HEK293T (cell line): ENCODE data around the gene BARX2.

ENCODE experiments used
- CTCF ChIA-PET: fragments of 350-600 bp; formaldehyde crosslinking; extraction: SDS; loops from one replicate; lab custom pipeline; 2021; ENCODE audit warnings: antibody characterized with exemption, inconsistent platforms; lab: Yijun Ruan, JAX
- POLR2A ChIA-PET: fragments of 350-600 bp; formaldehyde crosslinking; extraction: SDS; loops from one replicate; lab custom pipeline; 2020; ENCODE audit warnings: antibody characterized with exemption, inconsistent platforms; lab: Yijun Ruan, JAX
- DNase-seq: peaks from one replicate; pipeline ENCODE4 v3.0.0; 2012; ENCODE audit warnings: mixed read lengths; ENCODE audit errors: extremely low spot score
- ARNT ChIP-seq: fragments of 450-650 bp; IDR thresholded peaks from 2 replicates; pipeline ENCODE4 v1.6.1; 2017; ENCODE audit warnings: mild to moderate bottlenecking
- BHLHE40 ChIP-seq: fragments of 450-650 bp; IDR thresholded peaks from 2 replicates; pipeline ENCODE4 v1.6.1; 2016; ENCODE audit warnings: mild to moderate bottlenecking, moderate library complexity, borderline replicate concordance
- CTBP1 ChIP-seq: fragments of 450-650 bp; IDR thresholded peaks from 2 replicates; pipeline ENCODE4 v1.6.1; 2016; ENCODE audit warnings: borderline replicate concordance
- ELF4 ChIP-seq: fragments of 450-650 bp; IDR thresholded peaks from 2 replicates; pipeline ENCODE4 v1.6.1; 2017; ENCODE audit warnings: antibody characterized with exemption
- FOXA1 ChIP-seq: fragments of 450-650 bp; IDR thresholded peaks from 2 replicates; pipeline ENCODE4 v1.6.1; 2016; ENCODE audit warnings: mild to moderate bottlenecking
- FOXK2 ChIP-seq: fragments of 450-650 bp; IDR thresholded peaks from 2 replicates; pipeline ENCODE4 v1.6.1; 2016; ENCODE audit warnings: mild to moderate bottlenecking
- FOXM1 ChIP-seq: fragments of 450-650 bp; IDR thresholded peaks from 2 replicates; pipeline ENCODE4 v1.6.1; 2017; ENCODE audit warnings: mild to moderate bottlenecking, borderline replicate concordance
- HDGF ChIP-seq: fragments of 450-650 bp; IDR thresholded peaks from 2 replicates; pipeline ENCODE4 v1.6.1; 2017; ENCODE audit warnings: antibody characterized with exemption, borderline replicate concordance
- L3MBTL2 ChIP-seq: fragments of 450-650 bp; conservative IDR thresholded peaks from 2 replicates; pipeline ENCODE4 v1.6.1; 2016; ENCODE audit warnings: mild to moderate bottlenecking
- LEF1 ChIP-seq: fragments of 450-650 bp; IDR thresholded peaks from 2 replicates; pipeline ENCODE4 v1.6.1; 2017; ENCODE audit warnings: mild to moderate bottlenecking, borderline replicate concordance
- NFRKB ChIP-seq: fragments of 450-650 bp; IDR thresholded peaks from 2 replicates; pipeline ENCODE4 v1.6.1; 2016; ENCODE audit warnings: mild to moderate bottlenecking, moderate library complexity
- PKNOX1 ChIP-seq: fragments of 450-650 bp; IDR thresholded peaks from 2 replicates; pipeline ENCODE4 v1.6.1; 2016
- SP1 ChIP-seq: fragments of 450-650 bp; IDR thresholded peaks from 2 replicates; pipeline ENCODE4 v1.6.1; 2017
- SUZ12 ChIP-seq: fragments of 450-650 bp; IDR thresholded peaks from 2 replicates; pipeline ENCODE4 v1.6.1; 2016; ENCODE audit warnings: mild to moderate bottlenecking
- TARDBP ChIP-seq: fragments of 450-650 bp; IDR thresholded peaks from 2 replicates; pipeline ENCODE4 v1.6.1; 2016
- ZNF384 ChIP-seq: fragments of 450-650 bp; IDR thresholded peaks from 2 replicates; pipeline ENCODE4 v1.6.1; 2016

The BARX2 gene

GRCh38 chr11:129377739-129378138 is 2.1 kb downstream of the BARX2 start:
- TF ChIP-seq LEF1: no peak
- no peak for TF ChIP-seq BHLHE40
- TF ChIP-seq ARNT: no peak
- TF ChIP-seq SP1: no peak
- TF ChIP-seq NFRKB: no peak
- no peak for TF ChIP-seq ELF4
- no peak for TF ChIP-seq SUZ12
- TF ChIP-seq FOXK2: no peak
- TF ChIP-seq TARDBP: no peak
- DNase-seq: no peak
- ChIA-PET CTCF (no interaction called here), POLR2A (no interaction called here)

DNA sequence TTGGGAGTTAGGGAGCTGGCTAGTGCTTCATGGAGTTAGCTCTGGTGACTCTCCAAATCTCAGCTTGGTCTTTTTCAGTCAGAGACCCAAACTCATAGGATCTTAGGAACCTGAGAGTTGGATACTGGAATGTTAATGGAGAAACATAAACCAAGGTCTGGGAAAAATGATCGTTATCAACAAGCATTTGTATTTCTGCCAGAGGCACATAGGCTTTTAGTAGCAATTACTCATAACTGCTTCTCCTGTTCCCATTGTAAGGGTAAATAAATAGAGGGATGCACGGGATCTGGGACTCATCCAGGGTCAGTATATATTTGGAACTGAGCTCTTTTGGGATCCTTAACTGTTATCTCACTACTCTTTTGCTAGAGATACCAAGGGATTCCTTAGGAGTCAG is 4.8 kb downstream of the BARX2 start:
- DNase-seq: no peak
- no peak for TF ChIP-seq TARDBP
- ChIA-PET CTCF (interaction anchor here (0.6 kb wide), 1 partner anchor 54 kb away, joined by 9 read pairs; no protein-coding TSS in a partner anchor), POLR2A (no interaction called here)

DNA sequence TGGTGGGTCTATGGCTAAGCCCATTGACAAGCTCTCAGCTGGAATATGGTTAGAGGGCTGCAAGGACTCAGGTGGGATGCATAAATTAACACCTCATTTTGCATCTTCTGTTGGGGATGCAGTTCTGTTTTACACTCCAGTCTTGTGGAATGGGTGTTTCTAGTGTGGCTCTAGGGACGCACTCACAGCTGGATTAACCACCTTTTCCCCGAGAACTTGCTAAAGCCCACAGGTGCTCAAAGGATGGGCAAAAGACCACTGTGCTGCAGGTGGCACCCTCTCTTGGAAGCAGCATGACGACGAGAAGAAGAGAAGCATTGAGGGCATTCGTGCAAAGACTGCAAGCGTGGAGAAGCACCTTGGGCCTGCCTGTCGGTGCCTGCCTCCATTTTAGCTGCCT is 6.9 kb downstream of the BARX2 start:
- POLR2A ChIA-PET: no interaction called here

DNA sequence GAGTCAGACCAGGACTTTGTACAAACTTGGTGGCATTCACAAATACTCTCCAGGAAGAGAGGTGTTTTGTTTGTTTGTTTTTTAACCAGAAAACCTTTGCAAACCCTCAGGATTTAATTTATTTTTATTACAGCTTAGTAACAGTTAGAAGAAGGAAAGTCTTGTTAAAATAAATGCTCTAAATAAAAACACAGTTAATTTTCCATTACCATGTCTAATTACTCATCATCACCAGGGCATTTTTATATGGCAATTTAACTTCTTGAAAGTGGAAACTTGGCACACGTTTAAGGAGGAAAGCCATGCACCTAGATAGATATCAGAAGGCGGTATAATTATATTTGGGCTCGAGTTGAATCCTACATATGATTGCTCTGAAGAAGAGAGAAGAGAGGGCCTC is 7.4 kb downstream of the BARX2 start:
- CTCF ChIA-PET: interaction anchor here (0.6 kb wide), 1 partner anchor 407 kb away, joined by 4 read pairs; no protein-coding TSS in a partner anchor
- POLR2A ChIA-PET: no interaction called here

More for the DNA sequence above, 6.9 kb downstream of the BARX2 start:
- DNase-seq: no peak
- no peak for TF ChIP-seq FOXA1
- TF ChIP-seq SP1: no peak
- TF ChIP-seq ARNT: no peak
- TF ChIP-seq ZNF384: no peak
- TF ChIP-seq ELF4: no peak
- TF ChIP-seq L3MBTL2: no peak
- TF ChIP-seq SUZ12: no peak
- CTCF ChIA-PET: no interaction called here

GRCh38 chr11:129383502-129383901 is 7.9 kb downstream of the BARX2 start:
- ChIA-PET CTCF (interaction anchor here (0.6 to 1.2 kb wide), 2 partner anchors 9 to 408 kb away, joined by 3 to 4 read pairs; no protein-coding TSS in a partner anchor), POLR2A (no interaction called here)
- TF ChIP-seq FOXA1 (no peak), HDGF (no peak)
- no peak for DNase-seq

More for the DNA sequence above, 7.4 kb downstream of the BARX2 start:
- no peak for TF ChIP-seq FOXK2
- TF ChIP-seq BHLHE40: no peak
- TF ChIP-seq FOXM1: no peak
- no peak for TF ChIP-seq L3MBTL2
- no peak for TF ChIP-seq SUZ12
- no peak for TF ChIP-seq CTBP1
- TF ChIP-seq ARNT: no peak
- no peak for TF ChIP-seq SP1
- no peak for TF ChIP-seq TARDBP
- no peak for TF ChIP-seq ELF4
- TF ChIP-seq LEF1: no peak
- no peak for TF ChIP-seq FOXA1
- no peak for TF ChIP-seq ZNF384
- TF ChIP-seq PKNOX1: no peak
- no peak for DNase-seq

DNA sequence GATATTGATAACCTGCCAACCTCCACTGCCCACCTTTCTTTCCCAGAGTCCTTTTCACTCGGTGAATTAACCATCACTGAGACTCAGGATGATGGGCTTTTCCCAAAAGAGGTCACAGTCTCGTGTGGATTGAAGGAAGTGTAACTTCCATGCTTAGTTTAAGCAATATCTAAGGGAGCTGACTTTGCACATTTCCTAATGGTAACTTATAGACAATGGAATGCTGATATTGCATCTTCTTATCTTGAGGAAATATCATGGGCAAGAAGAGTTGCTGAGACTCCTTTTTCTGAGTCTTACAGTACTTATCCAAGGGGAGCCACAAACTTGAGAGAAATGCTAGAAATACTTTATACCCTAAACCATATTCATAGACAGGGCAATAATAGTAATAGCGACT is 8.8 kb downstream of the BARX2 start:
- no peak for DNase-seq
- CTCF ChIA-PET: interaction anchor here (1.2 kb wide), 1 partner anchor 9 kb away, joined by 3 read pairs; no protein-coding TSS in a partner anchor
- TF ChIP-seq CTBP1 (no peak), FOXK2 (no peak), PKNOX1 (no peak), SP1 (no peak), LEF1 (no peak), HDGF (no peak), TARDBP (no peak), ELF4 (no peak), BHLHE40 (no peak), L3MBTL2 (no peak), NFRKB (no peak), SUZ12 (no peak), ARNT (no peak), ZNF384 (no peak), FOXM1 (no peak), FOXA1 (no peak)
- POLR2A ChIA-PET: interaction anchor here (1.9 kb wide), 1 partner anchor 9 kb away, joined by 4 read pairs; the partner anchor contains the start of gene BARX2

GRCh38 chr11:129385801-129386200 is 10.2 kb downstream of the BARX2 start:
- TF ChIP-seq ZNF384 (no peak), BHLHE40 (no peak), PKNOX1 (no peak), NFRKB (no peak), SP1 (no peak), ARNT (no peak), SUZ12 (no peak), FOXA1 (no peak), L3MBTL2 (no peak), HDGF (no peak), CTBP1 (no peak), FOXK2 (no peak), ELF4 (no peak)
- ChIA-PET CTCF (no interaction called here), POLR2A (interaction anchor here (1.9 kb wide), 1 partner anchor 11 kb away, joined by 4 read pairs; the partner anchor contains the start of gene BARX2)
- DNase-seq: no peak
